ENCODE data around the gene DOK6. TPM values are rescaled to one million over a fixed set of nuclear protein-coding genes. Genes with fewer than 3 reads are reported as not detected.

DOK6 gene
- total RNA-seq, 1 experiment from 2014 or later, result not detected

DNA sequence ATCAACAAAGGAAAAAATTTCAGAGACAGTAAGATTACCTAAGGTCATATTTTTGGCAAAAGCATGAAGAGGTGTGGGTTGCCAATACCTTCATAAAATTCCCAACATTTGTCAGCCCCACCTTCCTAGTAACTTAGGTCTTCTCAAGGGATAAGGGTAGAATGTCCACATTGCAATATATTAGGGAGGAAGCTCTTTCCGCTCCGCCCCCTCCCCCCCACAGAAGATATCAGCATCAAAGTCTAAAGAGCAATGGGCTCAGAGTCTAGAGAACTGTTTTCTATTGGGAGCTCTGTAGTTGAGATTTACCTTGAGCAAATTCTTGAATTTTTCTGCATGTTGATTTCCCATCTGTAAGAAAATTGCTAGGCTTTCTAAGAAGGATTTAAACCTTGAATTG is 346.7 kb downstream of the DOK6 start:
- no peaks in the 10 kb centered on the region for H3F3A ChIP-seq (ENCODE audit: insufficient read depth, low read depth)

DNA sequence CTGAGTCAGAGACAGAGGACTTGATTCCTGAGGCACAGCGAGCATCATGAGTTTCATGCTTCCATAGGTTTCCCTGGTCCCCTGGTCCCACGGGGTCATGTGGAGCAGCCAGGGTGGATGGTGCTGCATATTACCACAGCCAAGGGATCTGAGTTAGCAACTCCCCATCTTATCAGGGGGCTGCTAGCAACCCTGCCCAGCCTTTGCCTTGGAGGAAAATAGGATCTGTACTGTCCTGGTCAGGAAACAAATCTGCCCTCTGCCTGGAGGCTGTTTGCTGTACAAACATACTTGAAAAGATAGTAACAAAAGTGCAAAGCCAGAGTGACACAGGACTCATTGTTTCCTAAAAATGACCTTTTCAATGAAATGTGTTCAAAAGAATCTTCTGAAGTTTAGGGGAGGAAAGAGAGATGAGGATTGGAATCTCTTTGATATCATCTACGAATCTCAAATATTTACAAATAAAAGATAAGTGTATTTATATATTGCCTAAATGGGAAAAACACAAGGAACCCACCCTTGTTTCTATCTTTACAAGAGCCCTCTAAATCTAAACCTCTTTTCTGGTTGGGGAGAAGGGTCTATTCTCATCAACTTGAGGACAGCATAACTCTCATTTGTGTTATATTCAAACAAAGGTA is 352.2 kb downstream of the DOK6 start:
- no peak overlapping the region for H3K4me2 ChIP-seq
- H3K79me2 ChIP-seq (ENCODE audit: low read depth), result no peaks in the 10 kb centered on the region
- no peak for DNase-seq
- no peaks in the 10 kb centered on the region for H3K4me1 ChIP-seq (replicated peaks; ENCODE audit: insufficient read depth)
- no TSS peak for BruUV-seq (replicated peaks)
- ChIA-PET POLR2A (ENCODE audit: unreplicated experiment) (no interaction called here), CTCF (no interaction called here)
- H3K4me3 ChIP-seq, result no peak overlapping the region
- H3K27ac ChIP-seq, result no peak overlapping the region
- H2AFZ ChIP-seq, result no peak overlapping the region
- H3K9me2 ChIP-seq (ENCODE audit: insufficient read depth), result no peaks in the 10 kb centered on the region
- TF ChIP-seq, protein P1, sequence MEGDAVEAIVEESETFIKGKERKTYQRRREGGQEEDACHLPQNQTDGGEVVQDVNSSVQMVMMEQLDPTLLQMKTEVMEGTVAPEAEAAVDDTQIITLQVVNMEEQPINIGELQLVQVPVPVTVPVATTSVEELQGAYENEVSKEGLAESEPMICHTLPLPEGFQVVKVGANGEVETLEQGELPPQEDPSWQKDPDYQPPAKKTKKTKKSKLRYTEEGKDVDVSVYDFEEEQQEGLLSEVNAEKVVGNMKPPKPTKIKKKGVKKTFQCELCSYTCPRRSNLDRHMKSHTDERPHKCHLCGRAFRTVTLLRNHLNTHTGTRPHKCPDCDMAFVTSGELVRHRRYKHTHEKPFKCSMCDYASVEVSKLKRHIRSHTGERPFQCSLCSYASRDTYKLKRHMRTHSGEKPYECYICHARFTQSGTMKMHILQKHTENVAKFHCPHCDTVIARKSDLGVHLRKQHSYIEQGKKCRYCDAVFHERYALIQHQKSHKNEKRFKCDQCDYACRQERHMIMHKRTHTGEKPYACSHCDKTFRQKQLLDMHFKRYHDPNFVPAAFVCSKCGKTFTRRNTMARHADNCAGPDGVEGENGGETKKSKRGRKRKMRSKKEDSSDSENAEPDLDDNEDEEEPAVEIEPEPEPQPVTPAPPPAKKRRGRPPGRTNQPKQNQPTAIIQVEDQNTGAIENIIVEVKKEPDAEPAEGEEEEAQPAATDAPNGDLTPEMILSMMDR (conservative IDR thresholded peaks at IDR 0.05), result no peak
- no peak for TF ChIP-seq EZH2 (IDR thresholded peaks at IDR 0.05; ENCODE audit: low read depth)
- intact Hi-C loops (cut with micrococcal nuclease; ENCODE audit: unreplicated experiment), result no loop called here
- no peaks in the 10 kb centered on the region for H3F3A ChIP-seq (ENCODE audit: insufficient read depth, low read depth)
- H4K20me1 ChIP-seq (ENCODE audit: insufficient read depth), result no peaks in the 10 kb centered on the region
- H3K27me3 ChIP-seq (ENCODE audit: insufficient read depth, low read depth), result no peaks in the 10 kb centered on the region
- H3K36me3 ChIP-seq (ENCODE audit: low read depth), result no peaks in the 10 kb centered on the region
- H3K9me3 ChIP-seq (ENCODE audit: insufficient read depth, low read depth), result no peaks in the 10 kb centered on the region

More for the DNA sequence above, 346.7 kb downstream of the DOK6 start:
- Histone ChIP-seq H3K27me3 (ENCODE audit: insufficient read depth, low read depth) (no peaks in the 10 kb centered on the region), H3K36me3 (ENCODE audit: low read depth) (no peaks in the 10 kb centered on the region), H3K27ac (no peak overlapping the region), H3K4me1 (replicated peaks; ENCODE audit: insufficient read depth) (no peaks in the 10 kb centered on the region), H3K9me2 (ENCODE audit: insufficient read depth) (no peaks in the 10 kb centered on the region), H4K20me1 (ENCODE audit: insufficient read depth) (no peaks in the 10 kb centered on the region), H2AFZ (no peak overlapping the region), H3K79me2 (ENCODE audit: low read depth) (no peaks in the 10 kb centered on the region), H3K9me3 (ENCODE audit: insufficient read depth, low read depth) (no peaks in the 10 kb centered on the region), H3K4me3 (no peak overlapping the region), H3K4me2 (no peak overlapping the region)
- no TSS peak for BruUV-seq (replicated peaks)
- POLR2A ChIA-PET (ENCODE audit: unreplicated experiment), result no interaction called here
- CTCF ChIA-PET, result no interaction called here
- intact Hi-C loops (cut with micrococcal nuclease; ENCODE audit: unreplicated experiment), result no loop called here
- TF ChIP-seq EZH2 (IDR thresholded peaks at IDR 0.05; ENCODE audit: low read depth), result no peak
- TF ChIP-seq, protein P1 (conservative IDR thresholded peaks at IDR 0.05), result no peak
- no peak for DNase-seq

DNA sequence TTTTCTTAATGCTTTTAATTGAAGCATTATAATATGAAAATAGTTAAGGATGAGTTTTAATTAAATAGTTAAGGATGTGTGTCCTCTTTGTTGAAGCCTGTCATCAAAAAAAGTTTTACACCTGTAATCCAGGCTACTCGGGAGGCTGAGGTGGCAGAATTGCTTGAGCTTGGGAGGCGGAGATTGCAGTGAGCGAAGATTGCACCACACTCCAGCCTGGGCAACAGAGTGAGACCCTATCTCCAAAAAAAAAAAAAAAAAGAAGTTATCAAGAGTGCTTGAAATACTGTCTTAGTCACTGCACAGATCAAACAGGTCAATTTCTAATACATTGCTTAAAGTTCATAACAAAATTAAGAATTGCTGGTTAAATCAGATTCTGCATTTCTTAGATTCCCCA is 353.4 kb downstream of the DOK6 start:
- H3K79me2 ChIP-seq (ENCODE audit: low read depth), result no peaks in the 10 kb centered on the region
- no peak overlapping the region for H3K27ac ChIP-seq
- POLR2A ChIA-PET (ENCODE audit: unreplicated experiment), result no interaction called here
- H3K27me3 ChIP-seq (ENCODE audit: insufficient read depth, low read depth), result no peaks in the 10 kb centered on the region
- no peak for DNase-seq
- H3F3A ChIP-seq (ENCODE audit: insufficient read depth, low read depth), result no peaks in the 10 kb centered on the region
- no TSS peak for BruUV-seq (replicated peaks)
- CTCF ChIA-PET, result no interaction called here
- H3K4me2 ChIP-seq, result no peak overlapping the region
- intact Hi-C loops (cut with micrococcal nuclease; ENCODE audit: unreplicated experiment), result no loop called here
- H3K4me1 ChIP-seq (replicated peaks; ENCODE audit: insufficient read depth), result no peaks in the 10 kb centered on the region
- no peaks in the 10 kb centered on the region for H3K9me3 ChIP-seq (ENCODE audit: insufficient read depth, low read depth)
- H3K4me3 ChIP-seq, result no peak overlapping the region
- no peaks in the 10 kb centered on the region for H4K20me1 ChIP-seq (ENCODE audit: insufficient read depth)
- TF ChIP-seq EZH2 (IDR thresholded peaks at IDR 0.05; ENCODE audit: low read depth), result no peak
- TF ChIP-seq, protein P1 (conservative IDR thresholded peaks at IDR 0.05), result no peak
- no peaks in the 10 kb centered on the region for H3K36me3 ChIP-seq (ENCODE audit: low read depth)
- H3K9me2 ChIP-seq (ENCODE audit: insufficient read depth), result no peaks in the 10 kb centered on the region
- H2AFZ ChIP-seq, result no peak overlapping the region

All from PC-9 (cell line).